CD4-positive, alpha-beta T cell treated with Interleukin-21 for 1 hour (primary cell): ENCODE results near the gene BCKDHA.
"Not testable (repeated sequence)": the region's sequence is repeated elsewhere in the genome, so short reads cannot be mapped to it uniquely, and the experiment has no call there.

Source experiments
- DNase-seq: peaks from one replicate; pipeline ENCODE4 v3.0.0-alpha.2; 2020

BCKDHA gene

DNA sequence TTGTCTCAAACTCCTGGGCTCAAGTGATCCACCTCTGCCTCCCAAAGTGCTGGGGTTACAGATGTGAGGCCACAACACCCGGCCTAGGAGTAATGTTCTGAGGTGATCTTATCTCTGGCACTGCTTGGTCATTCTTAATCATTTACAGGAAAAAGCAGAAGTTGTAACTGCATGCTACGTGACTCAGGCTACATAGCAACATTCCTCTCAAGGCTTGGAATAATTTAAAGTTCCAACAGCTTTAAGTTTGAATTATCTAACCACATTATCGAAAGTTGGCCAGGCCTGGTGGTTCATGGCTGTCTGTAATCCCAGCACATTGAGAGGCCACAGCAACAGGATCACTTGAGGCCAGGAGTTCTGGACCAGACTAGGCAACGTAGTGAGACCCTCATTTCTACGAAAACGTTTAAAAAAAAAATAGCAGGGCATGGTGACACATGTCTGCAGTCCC, 29.7 kb upstream of the BCKDHA start:
- no peak for DNase-seq

DNA sequence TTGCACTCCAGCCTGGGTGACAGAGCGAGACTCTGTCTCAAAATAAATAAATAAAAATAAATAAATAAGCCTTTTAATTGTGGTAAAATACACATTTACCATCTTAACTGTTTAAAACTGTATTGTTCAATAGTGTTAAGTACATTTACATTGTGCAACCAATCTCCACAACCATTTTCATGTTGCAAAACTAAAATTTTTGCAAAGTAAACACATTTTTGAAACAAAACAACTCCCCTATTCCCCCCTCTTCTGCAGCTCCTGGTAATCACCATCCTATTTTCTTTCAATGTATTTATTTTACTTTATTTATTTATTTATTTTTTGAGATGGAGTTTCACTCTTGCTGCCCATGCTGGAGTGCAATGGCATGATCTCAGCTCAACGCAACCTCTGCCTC, 27.8 kb upstream of the BCKDHA start:
- DNase-seq: no peak

DNA sequence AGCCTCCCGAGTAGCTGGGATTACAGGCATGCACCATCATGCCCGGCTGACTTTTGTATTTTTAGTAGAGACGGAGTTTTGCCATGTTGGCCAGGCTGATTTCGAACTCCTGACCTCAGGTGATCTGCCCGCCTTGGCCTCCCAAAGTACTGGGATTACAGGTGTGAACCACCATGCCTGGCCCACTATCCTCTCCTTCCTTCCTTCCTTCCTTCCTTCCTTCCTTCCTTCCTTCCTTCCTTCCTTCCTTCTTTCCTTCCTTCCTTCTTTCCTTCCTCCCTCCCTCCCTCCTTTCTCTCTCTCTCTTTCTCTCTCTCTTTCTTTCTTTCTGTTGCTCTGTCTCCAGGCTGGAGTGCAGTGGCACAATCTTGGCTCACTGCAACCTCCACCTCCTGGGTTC, 26.5 kb upstream of the BCKDHA start:
- not testable (repeated sequence) for DNase-seq

DNA sequence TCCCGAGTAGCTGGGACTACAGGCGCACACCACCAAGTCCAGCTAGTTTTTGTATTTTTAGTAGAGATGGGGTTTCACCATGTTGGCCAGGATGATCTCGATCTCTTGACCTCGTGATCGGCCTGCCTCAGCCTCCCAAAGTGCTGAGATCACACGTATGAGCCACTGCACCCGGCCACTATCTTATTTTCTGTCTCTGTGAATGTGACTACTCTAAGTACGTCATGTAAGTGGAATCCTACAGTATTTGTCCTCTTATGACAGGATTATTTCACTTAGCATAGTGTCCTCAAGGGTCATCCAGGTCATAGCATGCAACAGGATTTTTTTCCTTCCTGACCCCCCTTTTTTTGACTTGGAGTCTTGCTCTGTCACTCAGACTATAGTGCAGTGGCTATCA, 26.1 kb upstream of the BCKDHA start:
- no peak for DNase-seq

DNA sequence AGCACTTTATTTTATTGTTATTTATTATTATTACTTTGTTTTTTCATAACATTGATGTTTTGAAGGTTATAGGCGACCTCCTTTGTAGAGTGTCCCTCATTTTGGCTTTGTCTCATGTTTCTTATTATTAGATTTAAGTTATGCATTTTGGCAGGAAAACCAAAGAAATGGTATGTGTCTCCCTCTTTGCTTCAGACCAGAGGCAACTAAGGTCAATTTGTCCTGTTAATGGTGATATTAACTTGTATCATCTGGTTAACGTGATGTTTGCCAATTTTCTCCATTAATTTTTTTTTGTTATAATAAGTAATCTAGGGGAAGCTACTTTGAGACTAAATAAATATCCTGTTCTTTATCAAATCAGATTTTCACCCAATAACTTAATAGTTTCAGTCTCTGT, 25.1 kb upstream of the BCKDHA start:
- DNase-seq: no peak

DNA sequence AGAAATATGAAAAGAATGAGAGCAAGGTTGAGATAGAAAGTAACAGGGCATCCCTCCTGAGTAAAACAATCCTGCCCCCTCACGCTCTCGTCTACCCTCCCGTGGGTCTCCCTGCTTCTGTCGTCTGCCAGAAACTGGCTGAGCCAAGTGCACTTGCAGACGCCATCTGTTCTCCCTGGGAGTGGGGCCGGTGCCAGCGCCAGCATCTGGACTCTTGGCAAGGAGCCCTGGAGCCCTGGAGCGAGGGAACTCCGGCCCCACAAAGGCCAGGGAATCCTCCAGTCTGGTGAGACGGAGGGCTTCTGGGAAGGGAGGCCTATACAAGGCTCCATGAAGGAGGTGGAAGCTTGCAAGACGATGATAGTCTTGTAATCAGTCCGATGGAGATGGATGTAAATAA, 23.6 kb upstream of the BCKDHA start:
- DNase-seq: no peak

DNA sequence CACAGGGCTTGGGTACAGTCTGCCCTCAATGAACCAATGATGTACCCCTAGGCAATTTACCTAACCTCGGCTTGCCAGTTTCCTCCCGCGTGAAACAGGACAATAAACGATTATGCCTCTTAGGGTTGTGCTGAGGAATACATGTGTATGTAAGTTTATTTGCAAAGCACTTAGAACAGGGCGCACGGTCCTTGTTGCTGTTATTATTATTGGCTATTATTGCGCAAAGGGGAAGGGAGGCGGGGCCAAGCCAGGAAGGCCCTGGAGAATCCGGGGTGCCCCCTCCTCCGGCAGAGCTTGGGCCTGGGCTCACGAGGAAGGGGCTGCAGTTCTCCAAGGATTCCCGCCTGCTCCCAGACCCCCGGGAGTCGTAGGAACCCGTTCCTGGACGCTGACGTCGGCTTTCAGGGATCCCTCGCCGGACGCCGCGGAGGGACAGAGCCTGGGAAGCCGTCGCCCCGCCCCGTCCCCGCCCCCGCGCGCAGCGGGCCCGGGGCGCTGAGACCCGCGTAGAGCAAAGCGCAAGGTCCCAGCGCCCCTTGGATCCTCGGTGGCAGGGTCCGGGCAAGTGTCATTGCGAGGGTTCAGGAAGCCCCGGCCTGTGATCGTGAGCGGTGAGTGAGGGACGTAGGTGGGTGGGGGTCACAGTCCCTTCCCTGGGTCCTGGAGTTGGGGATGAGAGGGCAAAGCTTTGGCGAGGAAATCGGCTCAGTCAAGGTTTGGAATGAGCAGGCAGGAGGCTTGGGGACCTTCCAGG, 21.2 kb upstream of the BCKDHA start, which contains the start of gene TMEM91:
Gene TMEM91 (plus strand): TSS at position 293 of the 757 bp plus-strand sequence. CDS start 1,777 bp downstream, outside the sequence.
- no peak for DNase-seq

DNA sequence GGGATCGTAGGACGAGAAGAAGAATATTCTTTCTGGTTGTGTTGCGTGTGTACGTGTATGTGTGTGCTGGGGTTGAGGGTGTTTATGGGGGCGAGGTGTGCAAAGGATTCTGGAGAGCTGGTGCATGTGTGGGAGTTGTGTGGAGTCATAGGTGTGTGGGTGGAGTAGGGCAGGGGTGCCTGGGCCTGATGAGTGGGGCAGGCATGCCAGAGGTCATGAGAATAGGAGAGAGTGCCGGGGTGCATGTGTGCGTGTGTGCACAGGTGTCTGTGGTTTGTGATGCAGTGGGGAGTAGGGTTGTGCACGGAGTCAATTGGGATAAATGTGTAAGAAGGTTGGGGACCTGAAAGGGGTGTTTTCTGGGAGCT, 20.6 kb upstream of the BCKDHA start:
- DNase-seq: no peak

DNA sequence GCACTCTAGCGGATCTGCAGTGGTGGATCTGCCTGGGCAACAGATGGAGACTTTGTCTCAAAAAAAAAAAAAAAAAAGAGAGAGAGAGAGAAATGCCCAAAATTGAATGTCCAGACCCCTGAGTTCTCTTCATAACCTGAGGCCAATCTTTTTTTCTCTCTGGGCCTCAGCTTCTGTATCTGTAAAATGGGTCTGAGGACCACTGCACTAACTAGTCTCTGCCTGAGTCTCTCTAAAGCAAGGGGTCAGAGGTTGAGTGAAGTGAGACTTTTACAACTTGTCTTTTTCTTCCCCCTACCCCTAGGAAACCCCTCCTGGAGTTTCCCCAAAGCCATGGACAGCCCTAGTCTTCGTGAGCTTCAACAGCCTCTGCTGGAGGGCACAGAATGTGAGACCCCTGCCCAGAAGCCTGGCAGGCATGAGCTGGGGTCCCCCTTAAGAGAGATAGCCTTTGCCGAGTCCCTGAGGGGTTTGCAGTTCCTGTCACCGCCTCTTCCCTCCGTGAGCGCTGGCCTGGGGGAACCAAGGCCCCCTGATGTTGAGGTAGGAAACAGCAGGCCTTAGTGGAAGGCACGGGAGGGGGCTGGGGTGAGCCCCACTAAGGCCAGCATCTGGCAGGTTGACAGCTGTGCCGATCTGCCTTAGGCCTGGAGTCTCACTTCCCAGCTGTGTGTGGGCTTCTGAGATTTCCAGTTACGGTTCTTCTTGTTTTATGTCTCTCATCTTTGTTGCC, 19.5 kb upstream of the BCKDHA start:
- no peak for DNase-seq

DNA sequence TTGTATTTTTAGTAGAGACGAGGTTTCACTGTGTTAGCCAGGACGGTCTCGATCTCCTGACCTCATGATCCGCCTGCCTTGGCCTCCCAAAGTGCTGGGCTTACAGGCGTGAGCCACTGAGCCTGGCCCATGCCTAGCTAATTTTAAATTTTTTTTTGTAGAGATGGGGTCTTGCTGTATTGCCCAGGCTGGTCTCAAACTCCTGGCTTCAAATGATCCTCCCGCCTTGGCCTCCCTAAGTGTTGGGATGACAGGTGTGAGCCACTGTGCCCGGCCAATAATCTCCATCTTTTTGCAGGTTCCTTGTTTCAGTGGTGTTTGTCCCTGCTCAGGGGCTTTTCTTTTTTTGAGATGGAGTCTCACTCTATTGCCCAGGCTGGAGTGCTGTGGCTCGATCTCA, 16.1 kb upstream of the BCKDHA start:
- not testable (repeated sequence) for DNase-seq

DNA sequence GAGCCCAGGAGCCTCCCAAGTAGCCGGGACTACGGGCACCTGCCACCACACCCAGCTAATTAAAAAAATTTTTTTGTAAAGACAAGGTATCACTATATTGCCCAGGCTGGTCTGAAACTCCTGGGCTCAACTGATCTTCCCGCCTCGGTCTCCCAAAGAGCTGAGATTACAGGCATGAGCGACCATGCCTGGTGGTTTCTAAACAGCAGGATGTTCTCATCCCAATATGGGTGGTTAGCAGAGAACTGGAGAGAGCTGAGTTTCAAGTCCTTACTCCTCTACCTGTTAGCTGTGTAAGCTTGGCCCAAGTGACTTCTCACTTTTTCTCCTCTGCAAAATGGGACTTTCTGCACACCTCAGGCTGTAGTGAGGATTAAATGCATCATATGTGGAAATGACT, 13.3 kb upstream of the BCKDHA start:
- no peak for DNase-seq

DNA sequence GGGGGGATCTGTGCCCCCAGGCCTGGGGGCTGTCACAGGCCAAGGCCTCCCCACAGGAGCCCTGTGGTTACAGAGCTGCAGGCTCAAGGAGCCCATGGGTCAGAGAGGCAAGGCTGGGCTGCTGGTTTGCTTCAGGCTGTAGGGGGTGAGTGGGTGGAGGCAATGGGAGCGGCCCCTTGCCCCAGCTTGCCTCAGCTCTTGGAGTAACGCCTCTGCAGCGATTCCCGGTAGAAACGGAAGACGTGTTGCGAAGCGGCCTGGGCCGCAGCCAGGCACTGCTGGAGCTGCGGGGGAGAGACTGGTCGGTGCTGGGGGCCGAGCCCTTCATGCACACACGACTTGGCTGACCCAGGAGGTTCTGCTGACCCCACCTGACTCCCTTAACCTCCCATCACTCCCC, 11.2 kb upstream of the BCKDHA start:
- DNase-seq: no peak

DNA sequence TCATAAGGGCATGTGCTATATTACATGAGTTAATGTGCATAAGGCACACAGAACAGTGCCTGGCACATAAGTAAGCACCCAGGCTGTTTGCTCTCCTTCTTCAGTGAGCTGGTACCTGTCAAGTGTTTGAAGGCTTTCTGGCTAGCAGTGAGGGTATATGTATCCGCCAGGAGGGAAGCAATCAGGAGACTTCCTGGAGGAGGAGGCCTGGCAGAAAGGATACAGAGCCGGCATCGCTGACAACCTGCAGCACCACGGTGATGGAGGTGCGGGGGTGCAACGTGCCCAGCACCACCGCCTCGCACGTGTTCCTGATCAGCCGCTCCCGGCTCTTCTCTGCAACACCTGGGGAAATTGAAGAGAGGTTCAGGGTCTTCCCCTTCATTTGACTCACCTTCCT, 6.0 kb upstream of the BCKDHA start:
- no peak for DNase-seq

DNA sequence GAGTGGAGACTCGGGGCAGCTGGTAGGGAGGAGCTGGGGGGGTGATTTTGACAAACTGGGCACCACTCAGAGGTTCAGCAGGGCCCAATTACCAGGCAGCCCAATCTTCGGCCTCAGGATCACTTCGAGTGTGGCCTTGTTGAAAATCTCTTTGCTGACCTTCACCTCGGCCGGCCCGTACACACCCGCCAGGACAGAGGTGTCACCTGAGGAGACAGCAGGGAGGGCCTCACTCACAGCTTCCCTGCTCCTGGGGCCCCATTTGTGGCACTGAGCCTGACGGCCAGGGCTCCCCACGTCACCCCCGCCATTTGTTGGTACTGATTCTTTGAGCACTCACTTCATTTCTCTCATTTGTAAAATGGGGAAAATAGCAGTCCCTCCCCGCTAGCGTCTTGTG, 4.8 kb upstream of the BCKDHA start:
- no peak for DNase-seq

DNA sequence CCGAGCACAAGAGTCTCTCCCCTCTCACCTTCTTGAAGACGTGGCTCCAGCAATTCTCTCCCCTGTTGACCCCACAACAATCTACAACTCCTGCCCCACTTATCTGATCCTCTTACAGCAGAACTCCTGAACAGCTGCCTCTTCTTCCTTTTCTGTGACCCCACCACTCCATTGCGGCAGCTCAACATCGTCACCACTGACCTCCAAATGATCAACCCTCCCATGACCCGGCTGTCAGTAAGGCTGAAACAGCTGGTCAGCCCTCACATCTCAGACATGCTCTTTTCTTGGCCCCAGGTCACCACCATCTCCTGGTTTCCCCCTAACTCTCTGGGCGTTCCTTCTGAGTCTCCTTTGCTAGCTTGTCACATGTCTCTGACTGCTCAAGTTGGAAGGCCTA, 2.3 kb upstream of the BCKDHA start:
- DNase-seq: no peak

DNA sequence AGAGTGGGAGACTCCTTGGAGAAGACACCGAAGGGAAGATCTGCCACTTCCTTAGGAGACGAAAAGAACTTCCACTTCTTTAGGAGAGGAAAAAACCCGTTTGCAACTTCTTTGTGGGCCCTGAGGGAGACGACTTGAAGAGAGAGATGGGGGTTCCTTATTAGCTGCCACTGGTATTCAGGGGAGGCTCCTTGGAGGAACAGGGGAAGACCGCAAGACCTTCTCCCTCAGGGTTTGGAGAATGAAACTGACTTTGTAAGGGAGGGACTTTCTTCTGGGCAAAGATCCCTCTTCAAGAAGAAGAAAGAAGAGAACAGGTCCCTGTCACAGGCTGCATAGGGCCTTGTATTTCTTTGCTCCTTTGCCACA, 416 bp downstream of the BCKDHA start:
- DNase-seq: no peak

DNA sequence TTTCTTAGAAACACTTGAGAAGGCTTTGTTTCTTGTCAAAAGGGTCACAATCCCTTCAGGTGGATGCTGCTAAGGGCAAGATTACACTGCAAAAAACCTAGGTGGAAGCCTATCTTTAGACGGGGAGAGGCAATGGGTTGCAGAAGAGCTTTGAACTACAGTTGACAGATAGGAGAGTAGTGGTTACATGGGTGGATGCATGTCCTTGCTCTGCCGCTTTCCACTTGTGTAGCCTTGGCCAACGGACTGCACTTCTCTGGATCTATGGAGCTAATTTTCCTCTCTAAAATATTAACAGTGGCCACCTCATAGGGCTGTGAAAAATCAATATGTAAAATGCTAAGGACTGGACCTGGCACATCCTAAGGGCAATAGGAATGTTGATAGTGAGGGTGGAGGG, 980 bp downstream of the BCKDHA start:
- no peak for DNase-seq

DNA sequence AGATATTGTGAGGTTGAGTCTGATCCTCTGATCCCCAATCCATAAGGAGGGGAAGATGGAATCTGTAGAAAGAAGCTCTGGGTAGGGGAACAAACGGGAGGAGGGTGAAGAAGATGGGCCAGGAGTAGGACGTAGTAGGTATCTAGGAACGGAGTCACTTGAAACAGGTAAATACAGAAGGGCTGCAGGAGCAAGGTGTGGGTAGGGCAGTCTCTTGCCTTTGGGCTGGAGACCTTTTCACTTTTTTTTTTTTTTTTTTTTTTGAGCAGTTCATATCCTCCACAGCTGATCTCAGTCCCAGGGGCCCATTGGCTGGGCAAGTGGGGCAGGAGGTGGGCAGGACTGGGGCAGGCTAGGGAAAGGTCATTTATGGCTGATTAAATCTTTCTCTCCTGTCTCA, 1.5 kb downstream of the BCKDHA start:
- DNase-seq: no peak

DNA sequence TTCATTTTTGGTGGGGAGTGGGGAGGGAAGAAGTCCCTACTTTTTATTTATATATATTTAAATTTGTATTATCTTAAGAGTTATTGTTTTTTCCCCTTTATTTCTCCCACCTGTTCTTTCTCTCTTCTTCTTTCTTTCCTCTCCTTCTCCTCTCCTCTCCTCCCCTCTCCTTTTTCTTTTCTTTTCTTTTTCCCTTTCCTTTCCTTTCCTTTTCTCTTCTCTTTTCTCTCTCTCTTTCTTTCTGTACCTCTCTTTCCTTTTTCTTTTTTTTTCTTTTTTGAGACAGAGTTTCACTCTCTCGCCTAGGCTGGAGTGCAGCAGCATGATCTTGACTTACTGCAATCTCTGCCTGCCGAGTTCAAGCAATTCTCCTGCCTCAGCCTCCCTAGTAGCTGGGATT, 1.9 kb downstream of the BCKDHA start:
- no peak for DNase-seq

DNA sequence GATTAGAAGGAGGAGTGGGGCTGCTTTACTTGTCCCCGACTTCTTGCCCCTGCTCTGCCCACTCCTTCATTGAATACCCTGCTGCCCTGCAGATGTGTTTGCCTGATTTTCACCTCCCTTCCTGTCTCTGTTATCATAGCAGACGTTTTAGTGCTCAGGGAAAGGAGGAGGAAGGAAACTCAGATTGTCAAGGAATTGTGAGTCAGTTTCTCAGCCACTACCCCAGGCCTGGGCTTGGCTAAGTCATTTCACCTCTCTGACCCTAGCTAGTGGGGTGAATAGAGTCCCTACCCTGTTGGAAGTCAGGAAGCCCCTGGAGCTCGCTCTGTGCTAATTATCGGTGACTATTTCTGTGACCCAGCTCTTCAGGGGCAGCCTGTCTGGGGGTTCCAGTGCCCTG, 3.9 kb downstream of the BCKDHA start:
- no peak for DNase-seq

DNA sequence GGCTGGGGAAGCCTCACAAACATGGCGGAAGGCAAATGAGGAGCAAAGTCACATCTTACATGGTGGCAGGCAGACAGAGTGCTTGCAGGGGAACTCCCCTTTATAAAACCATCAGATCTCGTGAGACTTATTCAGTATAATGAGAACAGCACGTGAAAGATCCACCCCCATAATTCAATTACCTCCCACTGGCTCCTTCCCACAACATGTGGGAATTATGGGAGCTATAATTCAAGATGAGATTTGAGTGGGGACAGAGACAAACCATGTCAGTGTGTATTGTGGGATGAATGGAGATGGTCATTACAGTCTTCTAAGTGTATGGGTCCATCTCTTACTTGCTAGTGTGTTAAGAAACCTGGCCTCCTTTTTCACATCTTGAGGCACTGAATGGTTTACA, 4.4 kb downstream of the BCKDHA start:
- DNase-seq: no peak

DNA sequence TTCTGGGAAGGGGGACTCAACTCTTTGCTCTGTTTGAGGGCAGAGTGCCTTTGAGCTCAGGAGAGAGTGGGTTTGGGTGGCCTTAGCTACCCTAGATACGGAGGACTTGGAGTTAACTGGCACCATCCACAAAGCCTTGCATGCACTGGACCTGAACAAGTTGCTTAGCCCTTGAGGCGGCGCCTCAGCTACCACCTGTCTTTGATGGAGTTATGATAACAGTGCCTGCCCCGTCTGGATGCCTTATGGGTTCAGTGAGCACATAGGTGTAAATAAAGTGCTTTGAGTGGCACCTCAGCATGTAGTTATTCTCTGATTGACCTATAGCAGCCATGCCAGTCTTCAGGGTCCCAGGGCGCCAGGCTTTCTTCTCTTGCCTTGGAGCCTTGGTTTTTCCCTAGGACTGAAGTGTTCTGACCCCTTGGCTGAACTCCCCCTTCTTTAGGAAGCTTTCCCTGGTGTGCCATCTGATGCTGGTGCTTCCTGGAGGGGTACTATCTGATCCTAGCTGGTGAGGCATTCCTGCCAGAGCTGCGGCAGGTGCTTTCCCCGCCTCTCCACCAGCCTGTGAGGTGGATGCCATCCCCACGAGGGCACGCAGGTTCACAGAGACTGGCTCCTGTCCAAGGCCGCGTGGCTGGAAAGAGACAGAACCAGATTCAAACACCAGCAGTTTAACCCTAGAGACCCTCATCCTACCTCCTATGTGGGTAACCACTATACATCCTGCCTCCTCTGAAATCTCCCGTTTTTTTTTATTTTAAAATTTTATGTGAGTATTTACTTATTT, 5.8 kb downstream of the BCKDHA start:
- no peak for DNase-seq

DNA sequence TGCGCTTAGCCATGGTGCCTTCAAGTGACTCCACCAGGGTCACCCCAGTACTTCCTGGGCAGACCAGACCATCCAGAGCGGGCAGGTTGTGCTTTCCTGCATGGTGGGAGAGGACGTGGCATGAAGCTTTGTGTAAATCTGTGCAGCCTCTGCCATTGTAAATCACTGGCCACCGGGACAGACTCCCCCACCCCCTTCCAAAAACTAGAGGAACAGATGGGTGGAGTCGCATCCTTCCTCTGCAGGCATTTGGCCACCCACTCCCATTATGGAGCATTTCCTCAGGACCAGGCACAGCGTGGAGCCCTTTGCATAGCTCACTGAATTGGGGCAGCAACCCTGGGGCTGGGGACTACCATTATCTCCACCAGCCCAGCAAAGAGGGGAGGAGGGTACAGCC, 8.2 kb downstream of the BCKDHA start:
- DNase-seq: no peak

DNA sequence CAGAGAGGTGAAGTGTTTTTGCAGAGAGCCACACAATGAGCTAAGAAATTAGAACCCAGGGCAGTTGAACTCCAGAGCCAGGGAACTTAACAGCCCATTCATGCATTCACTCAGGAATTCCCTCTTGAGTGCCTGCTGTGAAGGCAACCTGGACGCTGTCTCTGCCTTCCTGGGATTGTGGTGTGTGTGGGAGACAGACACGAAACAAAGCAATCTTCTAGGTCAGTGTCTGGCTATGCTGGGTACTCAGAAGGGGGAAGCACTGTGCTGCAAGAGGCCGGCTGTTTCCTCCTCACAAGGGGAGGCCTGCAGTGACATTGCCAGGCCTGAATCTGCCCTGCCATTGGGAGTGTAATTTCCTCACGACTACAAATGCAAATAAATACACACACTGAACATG, 9.7 kb downstream of the BCKDHA start:
- DNase-seq: no peak
